OCI-LY3 (cell line): ENCODE results near the gene MKNK1.

Source experiments
- H2AFZ ChIP-seq: fragments of 200-600, 300-600 bp; shearing (Covaris generic); 2 replicates; pipeline ENCODE4 v1.6.0; 2014; ENCODE audit warnings: antibody characterized with exemption, low read depth, low read length
- H3K27ac ChIP-seq: fragments of 200-600, 300-600 bp; sonication (generic); 2 replicates; pipeline ENCODE4 v1.5.1; 2014; ENCODE audit warnings: mild to moderate bottlenecking, low read length, moderate library complexity, mixed read lengths
- H3K27me3 ChIP-seq: fragments of 200-600, 300-600 bp; sonication (generic); 2 replicates; pipeline ENCODE4 v1.6.1; 2014; ENCODE audit warnings: low read depth, low read length, mixed read lengths
- H3K36me3 ChIP-seq: fragments of 200-600, 300-600 bp; sonication (generic); replicated peaks from 2 replicates; pipeline ENCODE3; 2014; ENCODE audit warnings: low read depth, low read length, mixed read lengths
- H3K4me1 ChIP-seq: fragments of 300-600, 200-600 bp; sonication (generic); 2 replicates; pipeline ENCODE4 v1.6.1; 2014; ENCODE audit warnings: low read length, mixed read lengths
- H3K4me2 ChIP-seq: fragments of 200-600, 300-600 bp; sonication (generic); 2 replicates; pipeline ENCODE4 v1.6.1; 2014; ENCODE audit warnings: low read length, mixed read lengths
- H3K4me3 ChIP-seq: fragments of 300-600, 200-600 bp; sonication (generic); 2 replicates; pipeline ENCODE4 v1.5.1; 2014; ENCODE audit warnings: antibody characterized with exemption, mild to moderate bottlenecking, low read length, moderate library complexity
- H3K79me2 ChIP-seq: fragments of 300-600, 200-600 bp; shearing (Covaris generic); 2 replicates; pipeline ENCODE4 v1.6.1; 2014; ENCODE audit warnings: mild to moderate bottlenecking, low read length, mixed read lengths
- H3K9ac ChIP-seq: fragments of 300-600, 200-600 bp; shearing (Covaris generic); 2 replicates; pipeline ENCODE4 v1.6.0; 2014; ENCODE audit warnings: mild to moderate bottlenecking, low read length, moderate library complexity
- H3K9me3 ChIP-seq: fragments of 200-600, 300-600 bp; shearing (Covaris generic); 2 replicates; pipeline ENCODE4 v1.6.1; 2014; ENCODE audit warnings: low read length, mixed read lengths; ENCODE audit not compliant: insufficient read depth
- H4K20me1 ChIP-seq: fragments of 200-600, 300-600 bp; sonication (generic); 2 replicates; pipeline ENCODE4 v1.6.1; 2016; ENCODE audit warnings: low read length, mixed read lengths; ENCODE audit not compliant: insufficient read depth
- CTCF ChIP-seq: fragments of 200-600, 300-600 bp; sonication (generic); IDR thresholded peaks from 2 replicates; pipeline ENCODE4 v1.5.1; 2014; ENCODE audit warnings: antibody characterized with exemption, low read length, low read depth
- EZH2phosphoT487 ChIP-seq: fragments of 200-600 bp; shearing (Covaris generic); IDR thresholded peaks from 2 replicates; pipeline ENCODE4 v1.6.1; 2018; ENCODE audit warnings: antibody characterized with exemption, mixed run types, low read depth

The MKNK1 gene

GRCh38 chr1:46639547-46639946 lies 35.5 kb upstream of the MKNK1 start:
- TF ChIP-seq EZH2phosphoT487 (no peak), CTCF (no peak)
- Histone ChIP-seq H3K4me2 (no peak overlapping the region), H3K9ac (no peak overlapping the region), H2AFZ (no peak overlapping the region), H3K27ac (no peak overlapping the region), H3K4me3 (no peak overlapping the region), H3K9me3 (no peaks in the 10 kb centered on the region), H3K27me3 (no peaks in the 10 kb centered on the region), H3K36me3 (no peaks in the 10 kb centered on the region), H3K79me2 (no peaks in the 10 kb centered on the region), H3K4me1 (no peaks in the 10 kb centered on the region), H4K20me1 (no peaks in the 10 kb centered on the region)

- H3K27ac ChIP-seq = no peak overlapping the region
- H3K9me3 ChIP-seq = no peaks in the 10 kb centered on the region
- no peaks in the 10 kb centered on the region for H4K20me1 ChIP-seq
- H3K4me2 ChIP-seq = no peak overlapping the region
- H3K79me2 ChIP-seq = no peaks in the 10 kb centered on the region
- TF ChIP-seq EZH2phosphoT487 (no peak), CTCF (no peak)
- no peak overlapping the region for H3K4me3 ChIP-seq
- H2AFZ ChIP-seq = no peak overlapping the region
- H3K9ac ChIP-seq = no peak overlapping the region
- H3K36me3 ChIP-seq = no peaks in the 10 kb centered on the region
- H3K27me3 ChIP-seq = no peaks in the 10 kb centered on the region
- no peaks in the 10 kb centered on the region for H3K4me1 ChIP-seq
These were observed 34.9 kb upstream of the MKNK1 start for GRCh38 chr1:46638921-46639320.

- Histone ChIP-seq H2AFZ (no peak overlapping the region), H3K36me3 (no peaks in the 10 kb centered on the region), H3K79me2 (no peaks in the 10 kb centered on the region), H3K9ac (no peak overlapping the region), H3K9me3 (no peaks in the 10 kb centered on the region), H3K27me3 (no peaks in the 10 kb centered on the region), H3K4me2 (no peak overlapping the region), H4K20me1 (no peaks in the 10 kb centered on the region), H3K27ac (no peak overlapping the region), H3K4me3 (no peak overlapping the region), H3K4me1 (no peaks in the 10 kb centered on the region)
- TF ChIP-seq CTCF (no peak), EZH2phosphoT487 (no peak)
These were observed 33.5 kb upstream of the MKNK1 start for GRCh38 chr1:46637444-46638083.

DNA sequence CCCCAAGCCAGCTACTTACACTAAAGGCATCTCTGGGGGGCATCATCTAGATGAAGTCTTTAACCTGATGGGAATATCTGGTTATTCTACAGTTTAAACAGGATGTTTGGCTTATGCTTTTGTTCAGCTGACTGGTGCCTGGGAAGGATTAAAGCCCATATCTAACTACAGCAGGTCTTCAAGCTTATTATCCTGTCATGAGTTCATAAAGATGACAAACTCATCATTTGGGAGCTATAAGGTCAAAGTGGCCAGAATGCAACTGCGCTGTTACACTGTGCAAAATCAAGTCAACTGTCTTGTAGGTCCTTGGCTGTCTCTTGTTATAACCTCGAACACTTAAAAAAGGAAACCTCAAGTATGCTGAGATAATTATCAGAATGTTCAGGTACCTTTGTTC lies 31.1 kb upstream of the MKNK1 start:
- no peak overlapping the region for H3K9ac ChIP-seq
- no peak overlapping the region for H3K4me2 ChIP-seq
- H3K36me3 ChIP-seq = no peaks in the 10 kb centered on the region
- TF ChIP-seq EZH2phosphoT487 = no peak
- TF ChIP-seq CTCF = no peak
- H4K20me1 ChIP-seq = no peaks in the 10 kb centered on the region
- no peak overlapping the region for H3K27ac ChIP-seq
- H3K79me2 ChIP-seq = no peaks in the 10 kb centered on the region
- H3K4me1 ChIP-seq = no peaks in the 10 kb centered on the region
- H3K27me3 ChIP-seq = no peaks in the 10 kb centered on the region
- no peak overlapping the region for H2AFZ ChIP-seq
- no peak overlapping the region for H3K4me3 ChIP-seq
- no peaks in the 10 kb centered on the region for H3K9me3 ChIP-seq
